ENCODE data around the gene WNT2. TPM values are rescaled to one million over a fixed set of nuclear protein-coding genes. Genes with fewer than 3 reads are reported as not detected.

WNT2 gene
- total and polyA plus RNA-seq, 2 of the 4 experiments (the other 2 are of a cell fraction), result 1.8 to 1.9 TPM

- intact Hi-C loops (cut with micrococcal nuclease), result loop anchor here (5.0 kb wide), 2 partner anchors 37 to 53 kb away; no protein-coding TSS in a partner anchor
- Histone ChIP-seq H3K36me3 (ENCODE audit: control insufficient read depth, insufficient read depth, low read length) (peaks cover 6% of the 10 kb centered on the region; the same call in 1 of the 2 replicates), H3K9me3 (ENCODE audit: control insufficient read depth, insufficient read depth, low read length) (peaks cover 6% of the 10 kb centered on the region; the same call in 1 of the 2 replicates), H3K79me1 (ENCODE audit: low read depth in 1 of 2, low read length in 2 of 2) (no peaks in the 10 kb centered on the region), H3K4me2 (ENCODE audit: low read depth, low read length) (no peak overlapping the region), H3K4me1 (ENCODE audit: control insufficient read depth, insufficient read depth, low read length) (peaks cover 7% of the 10 kb centered on the region; the same call in 1 of the 2 replicates), H4K91ac (ENCODE audit: insufficient read depth, low read depth, low read length) (peak overlapping the region; percentile 62; the same call in 1 of the 2 replicates), H3K4me3 (ENCODE audit: insufficient read depth, low read depth, low read length) (no peak overlapping the region), H3K9ac (ENCODE audit: low read depth, low read length) (no peak overlapping the region), H2BK20ac (ENCODE audit: low read depth, low read length) (peak overlapping the region; percentile 56; the same call in 1 of the 2 replicates), H3K4ac (ENCODE audit: low read depth, low read length) (peak overlapping the region; percentile 11; the same call in 1 of the 2 replicates), H4K8ac (ENCODE audit: low read depth in 2 of 2, low read length in 2 of 2) (peak overlapping the region; percentile 19 to 78; a peak in 3 of 4 replicates), H2BK15ac (ENCODE audit: low read depth, low read length) (0 out of 3 replicates have a peak overlapping the region, but pooled peaks have one; percentile 31), H4K20me1 (ENCODE audit: insufficient read depth, low read length) (no peaks in the 10 kb centered on the region), H3K27ac (ENCODE audit: insufficient read depth, low read length) (no peak overlapping the region), H3K18ac (ENCODE audit: low read depth, low read length) (no peak overlapping the region), H3K56ac (ENCODE audit: extremely low read depth, insufficient read depth, low read length) (no peak overlapping the region), H3K23ac (ENCODE audit: low read depth, low read length) (peak overlapping the region; percentile 75), H4K5ac (ENCODE audit: low read depth, low read length) (0 out of 2 replicates have a peak overlapping the region, but pooled peaks have one; percentile 30), H2AK9ac (replicated peaks; ENCODE audit: low read depth, low read length, poor library complexity) (no peak overlapping the region), H2AK5ac (ENCODE audit: low read depth, low read length) (peak overlapping the region; percentile 17; the same call in 1 of the 2 replicates), H2BK120ac (ENCODE audit: low read depth, low read length) (peak overlapping the region; percentile 90; the same call in 1 of the 2 replicates), H3K14ac (replicated peaks; ENCODE audit: low read depth, low read length) (peak overlapping the region; percentile 43; the same call in 1 of the 2 replicates), H3K9me1 (ENCODE audit: insufficient read depth, low read length) (0 out of 2 replicates have a peak, but pooled peaks cover 2% of the 10 kb centered on the region), H2BK5ac (ENCODE audit: low read depth, low read length, poor library complexity, severe bottlenecking) (no peak overlapping the region), H3K27me3 (ENCODE audit: control insufficient read depth, insufficient read depth, low read length) (peaks cover 30% of the 10 kb centered on the region), H2AFZ (replicated peaks; ENCODE audit: low read length, poor library complexity) (no peak overlapping the region)
- no CpG with 5 or more reads among the region's 4 CpGs for WGBS, 2 experiments (ENCODE audit: extremely low coverage in 2 of 2, insufficient read length in 1 of 2)
- in situ Hi-C loops (cut with MboI; ENCODE audit: low sequenced_read_pairs), result no loop called here
- BruUV-seq (replicated peaks), result no TSS peak
- DNase-seq (no peak), ATAC-seq (ENCODE audit: low read depth) (no peak)
- CTCF ChIA-PET, result no interaction called here
- dilution Hi-C loops (cut with HindIII; ENCODE audit: low sequenced_read_pairs, unreplicated experiment), result no loop called here
- TF ChIP-seq USF2 (IDR thresholded peaks at IDR 0.05; ENCODE audit: low read depth, low read length) (no peak), CHD1 (IDR thresholded peaks at IDR 0.05; ENCODE audit: low read depth, low read length) (no peak), MXI1 (IDR thresholded peaks at IDR 0.05; ENCODE audit: borderline replicate concordance, low read depth, low read length) (no peak), RCOR1 (IDR thresholded peaks at IDR 0.05; ENCODE audit: insufficient replicate concordance, low read length) (no peak), SMC3 (IDR thresholded peaks at IDR 0.05; ENCODE audit: low read depth, low read length) (no peak), MAFK (IDR thresholded peaks at IDR 0.05; ENCODE audit: low read depth, low read length) (no peak)
- POLR2A ChIA-PET (ENCODE audit: unreplicated experiment), result no interaction called here
These were observed 2.1 kb upstream of the WNT2 start for GRCh38 chr7:117324960-117325359.
